GM21529 (cell line): ENCODE results near the gene GPRC5A.

ENCODE experiments used
- ATAC-seq: cut with Tn5 transposase; IDR thresholded peaks from one replicate; pipeline ENCODE4 v1.9.1; 2021; ENCODE audit not compliant: unreplicated experiment

The GPRC5A gene

DNA sequence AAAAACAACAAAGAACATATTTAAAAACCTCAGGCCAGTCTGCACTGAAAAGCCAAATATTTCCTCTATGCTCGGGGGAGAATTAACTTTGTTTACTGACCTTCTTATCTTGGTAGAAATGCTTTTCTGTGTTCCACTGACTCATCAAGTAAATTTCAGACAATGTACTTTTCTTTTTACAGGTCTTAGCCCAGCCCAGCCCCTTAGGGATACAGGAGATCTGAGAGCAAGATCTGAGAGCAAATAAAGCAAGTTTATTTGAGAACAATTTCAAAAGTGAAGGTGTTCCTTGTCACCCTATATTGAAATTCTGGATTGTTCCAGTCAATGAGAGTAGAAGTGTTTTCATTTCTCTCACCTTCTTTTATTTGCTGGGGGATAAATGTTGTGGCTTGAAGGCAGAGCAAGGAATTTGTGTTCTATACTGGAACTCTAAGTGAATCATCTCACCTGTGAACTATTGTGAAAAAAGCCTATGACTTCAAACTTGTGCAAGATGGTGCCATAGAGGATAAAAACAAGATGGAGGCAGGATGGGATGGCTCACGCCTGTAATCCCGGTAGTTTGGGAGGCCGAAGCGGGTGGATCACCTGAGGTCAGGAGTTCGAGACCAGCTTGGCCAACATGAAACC, 7.9 kb upstream of the GPRC5A start:
- no peak for ATAC-seq

GRCh38 chr12:12885096-12885792, 6.1 kb upstream of the GPRC5A start:
- no peak for ATAC-seq

DNA sequence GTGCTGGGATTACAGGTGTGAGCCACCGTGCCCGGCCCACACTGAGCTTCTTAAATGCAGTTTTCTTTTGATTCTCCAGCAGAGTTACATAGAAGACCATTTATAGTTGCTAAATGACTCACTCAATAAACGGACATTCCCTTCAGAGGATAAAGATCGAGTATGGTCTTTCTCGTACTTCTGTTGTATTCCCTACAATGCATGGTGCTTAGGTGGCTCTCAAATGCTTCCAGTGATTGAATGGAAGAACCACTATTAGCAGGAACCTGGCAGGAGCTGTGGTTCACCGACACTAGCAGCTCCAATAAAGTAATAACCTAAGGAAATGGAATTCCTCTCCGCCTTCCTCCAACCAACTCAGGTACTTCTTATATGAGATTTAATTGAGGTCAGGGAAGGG, 3.9 kb upstream of the GPRC5A start:
- no peak for ATAC-seq

GRCh38 chr12:12889701-12890100, 1.7 kb upstream of the GPRC5A start:
- no peak for ATAC-seq

- ATAC-seq = no peak
Measured at GRCh38 chr12:12890543-12891079, 751 bp upstream of the GPRC5A start.

- no peak for ATAC-seq
Measured at GRCh38 chr12:12891881-12892355, 556 bp downstream of the GPRC5A start.

GRCh38 chr12:12892681-12893141, 1.3 kb downstream of the GPRC5A start:
- no peak for ATAC-seq

DNA sequence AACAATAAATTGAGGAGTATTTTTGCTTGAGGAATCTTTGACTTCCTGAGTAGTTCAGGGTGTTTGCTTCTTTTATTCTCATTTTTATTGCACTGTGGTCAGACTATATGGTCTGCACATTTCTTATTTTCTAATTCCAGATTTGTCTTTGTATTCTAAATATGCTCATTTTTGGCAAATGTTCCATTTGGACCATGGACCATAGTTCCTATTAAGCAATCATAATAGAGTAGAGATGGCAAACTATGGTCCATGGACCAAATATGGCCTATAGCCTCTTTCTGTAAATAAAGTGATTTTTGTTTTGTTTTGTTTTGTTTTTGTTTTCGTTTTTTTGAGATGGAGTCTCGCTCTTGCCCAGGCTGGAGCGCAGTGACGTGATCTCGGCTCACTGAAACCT, 2.1 kb downstream of the GPRC5A start:
- no peak for ATAC-seq

DNA sequence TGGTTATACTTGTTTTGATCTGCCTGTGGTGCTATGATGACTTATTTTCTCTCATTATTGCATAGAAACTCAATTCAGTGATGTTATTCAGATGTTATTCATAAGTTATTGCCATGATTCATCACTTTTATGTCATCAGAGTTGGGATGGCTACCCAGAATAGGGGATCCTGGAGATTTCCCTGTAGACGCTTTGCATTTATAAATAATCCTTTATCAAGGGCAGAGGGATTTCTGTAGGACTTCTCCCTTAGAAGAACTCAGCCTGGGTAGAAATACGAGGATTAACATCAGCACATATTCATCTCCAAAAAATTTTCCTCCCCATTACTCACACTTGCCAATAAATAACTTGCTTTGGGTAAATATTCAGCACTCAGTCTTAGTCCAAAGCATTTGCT, 4.9 kb downstream of the GPRC5A start:
- ATAC-seq = no peak

- no peak for ATAC-seq
Measured at GRCh38 chr12:12897302-12897701, 5.9 kb downstream of the GPRC5A start.

DNA sequence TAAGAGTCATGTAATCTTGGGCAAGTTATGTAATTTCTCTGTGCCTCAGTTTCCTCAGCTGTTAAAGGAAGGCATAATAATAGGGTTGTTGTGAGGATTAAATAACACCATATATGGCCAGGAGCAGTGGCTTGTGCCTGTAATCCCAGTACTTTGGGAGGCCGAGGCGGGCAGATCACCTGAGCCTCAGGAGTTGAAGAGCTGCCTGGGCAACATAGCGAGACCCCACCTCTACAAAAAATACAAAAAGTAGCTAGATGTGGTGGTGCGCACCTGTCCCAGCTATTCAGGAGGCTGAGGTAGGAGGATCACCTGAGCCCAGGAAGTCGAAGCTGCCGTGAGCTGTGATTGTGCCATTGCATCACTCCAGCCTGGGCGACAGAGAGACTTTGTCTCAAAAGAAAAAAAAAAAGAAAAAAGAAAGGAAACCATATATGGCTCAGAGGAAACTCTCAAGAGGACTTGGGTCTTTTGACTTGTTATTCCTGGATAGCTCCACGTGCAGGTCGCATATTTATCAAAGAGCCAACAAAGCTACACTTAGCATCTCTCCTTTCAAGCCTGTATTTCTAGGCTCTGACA, 6.9 kb downstream of the GPRC5A start:
- no peak for ATAC-seq

DNA sequence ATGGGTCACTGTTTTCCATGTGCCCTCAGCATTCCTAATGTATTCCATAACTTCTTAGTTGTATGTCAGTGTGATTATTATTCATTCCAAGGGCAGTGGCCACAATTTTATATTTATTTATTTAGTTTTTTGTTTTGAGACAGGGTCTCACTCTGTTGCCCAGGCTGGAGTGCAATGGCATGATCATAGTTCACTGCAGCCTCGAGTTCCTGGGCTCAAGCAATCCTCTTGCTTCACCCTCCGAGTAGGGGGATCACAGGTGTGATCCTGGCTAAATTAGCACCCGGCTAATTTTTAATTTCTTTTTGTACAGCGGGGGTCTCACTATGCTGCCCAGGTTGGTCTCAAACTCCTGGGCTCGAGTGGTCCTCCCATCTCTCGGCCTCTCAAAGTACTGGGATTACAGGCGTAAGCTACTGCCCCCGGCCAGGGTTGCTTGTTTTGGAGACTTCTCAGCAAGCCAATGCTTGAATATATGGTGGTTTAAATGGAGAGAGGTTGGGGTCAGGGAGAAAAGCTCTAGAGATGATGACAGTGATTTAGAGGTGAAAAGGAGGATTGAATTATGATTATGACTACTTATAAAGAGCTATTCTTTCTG, 7.6 kb downstream of the GPRC5A start:
- no peak for ATAC-seq

DNA sequence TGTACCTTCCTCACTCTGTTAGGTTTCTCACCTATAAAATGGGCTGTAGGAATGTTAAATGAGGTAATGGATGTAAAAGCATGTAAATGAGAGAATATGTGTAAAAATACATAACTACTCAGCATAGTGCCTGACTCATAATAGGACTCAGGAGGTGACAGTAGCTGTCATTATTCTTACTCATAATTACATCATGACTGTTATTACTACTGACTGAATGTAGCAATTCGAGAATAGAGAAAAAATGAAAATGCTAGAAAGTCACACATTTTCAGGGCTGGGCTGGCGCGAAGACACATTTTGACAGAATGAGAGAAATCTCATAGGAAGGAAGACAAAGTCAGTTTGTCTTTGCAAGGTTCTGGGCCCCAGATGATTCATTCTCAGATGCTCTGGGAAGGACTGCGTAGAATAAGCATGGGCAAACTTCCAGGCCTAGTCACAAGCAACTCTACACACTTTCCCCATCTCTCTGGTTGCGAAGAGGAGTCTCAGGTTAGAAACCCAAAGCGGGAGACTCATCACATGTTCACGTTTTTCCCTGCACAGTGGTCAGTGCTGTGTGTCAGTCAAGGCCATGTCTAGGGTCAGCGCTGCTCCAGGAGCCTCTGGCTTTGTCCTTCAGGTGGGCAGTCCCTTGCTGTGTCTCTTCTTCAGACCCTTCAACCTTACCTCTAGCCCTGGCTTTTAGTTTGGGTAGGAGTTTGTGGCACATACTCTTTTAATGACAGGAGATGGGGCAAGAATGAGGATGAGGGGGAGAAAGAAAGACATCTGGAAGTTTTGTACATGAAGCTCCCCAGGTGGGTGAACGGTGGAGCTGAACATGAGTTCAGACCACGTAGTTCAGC, 8.4 kb downstream of the GPRC5A start:
- peak; percentile 93 for ATAC-seq

- ATAC-seq = no peak
Measured at GRCh38 chr12:12900786-12901157, 9.4 kb downstream of the GPRC5A start.

- ATAC-seq = no peak
Measured at GRCh38 chr12:12901158-12901791, 9.9 kb downstream of the GPRC5A start.

- no peak for ATAC-seq
Measured at GRCh38 chr12:12902036-12902435, 10.7 kb downstream of the GPRC5A start.

DNA sequence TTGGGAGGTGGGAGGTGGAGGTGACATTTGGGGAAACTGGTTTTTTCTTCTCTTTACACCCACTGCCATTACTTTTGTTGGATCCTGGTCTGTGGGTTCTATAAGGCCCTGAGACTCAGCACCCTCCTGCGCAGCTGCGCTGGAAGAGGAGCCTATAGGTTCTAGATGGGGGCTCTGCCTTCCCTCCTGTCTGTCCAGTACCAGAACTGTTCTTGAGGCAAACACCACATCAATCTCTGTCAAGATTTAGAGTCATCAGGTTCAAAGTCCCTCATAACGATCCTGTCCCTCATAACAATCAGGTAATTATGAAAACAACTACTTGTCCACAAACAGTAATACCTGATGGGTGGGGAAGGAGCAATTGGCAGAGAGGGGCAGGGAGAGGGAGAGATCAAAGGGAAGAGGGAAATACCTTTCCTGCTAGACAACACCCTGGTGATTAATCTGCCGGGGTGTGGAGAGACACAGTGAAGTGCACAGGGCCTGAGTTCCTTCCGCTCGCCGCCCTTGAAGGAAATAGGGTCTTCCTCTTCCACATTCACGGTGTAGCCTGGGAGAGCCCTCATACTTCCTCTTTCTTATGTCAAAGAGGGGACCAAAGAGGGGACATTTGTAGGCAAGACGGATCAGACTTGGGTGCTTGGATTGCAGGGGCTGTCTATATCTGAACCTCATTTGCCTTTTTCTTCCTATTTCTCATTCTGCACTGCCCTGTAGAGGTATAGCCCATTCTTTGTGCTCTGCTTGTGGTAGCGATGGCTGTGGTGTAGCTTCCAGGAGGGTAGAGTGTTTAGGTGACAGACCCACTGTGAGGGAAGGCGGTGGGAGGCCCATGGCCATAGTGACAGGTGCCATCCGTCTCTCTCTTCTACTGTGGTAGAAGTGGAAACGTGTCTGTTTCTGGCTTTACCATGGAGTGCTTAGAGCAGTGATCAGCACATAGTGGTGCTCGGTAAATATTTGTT, 12.6 kb downstream of the GPRC5A start:
- ATAC-seq = no peak

DNA sequence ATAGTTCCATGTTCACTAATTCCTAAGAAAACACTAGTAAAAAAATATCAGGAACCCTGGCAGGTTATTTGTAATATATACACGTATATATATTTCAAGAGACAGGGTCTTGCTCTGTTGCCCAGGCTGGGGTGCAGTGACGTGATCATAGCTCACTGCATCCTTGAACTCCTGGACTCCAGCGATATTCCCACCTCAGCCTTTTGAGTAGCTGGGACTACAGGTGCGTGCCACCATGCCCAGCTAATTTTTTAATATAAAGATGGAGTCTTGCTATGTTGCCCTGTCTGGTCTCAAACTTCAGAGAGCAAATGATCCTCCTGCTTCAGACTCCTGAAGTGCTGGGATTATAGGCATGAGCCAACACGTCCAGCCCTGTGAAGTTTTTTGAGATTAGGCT, 16.2 kb downstream of the GPRC5A start:
- no peak for ATAC-seq

DNA sequence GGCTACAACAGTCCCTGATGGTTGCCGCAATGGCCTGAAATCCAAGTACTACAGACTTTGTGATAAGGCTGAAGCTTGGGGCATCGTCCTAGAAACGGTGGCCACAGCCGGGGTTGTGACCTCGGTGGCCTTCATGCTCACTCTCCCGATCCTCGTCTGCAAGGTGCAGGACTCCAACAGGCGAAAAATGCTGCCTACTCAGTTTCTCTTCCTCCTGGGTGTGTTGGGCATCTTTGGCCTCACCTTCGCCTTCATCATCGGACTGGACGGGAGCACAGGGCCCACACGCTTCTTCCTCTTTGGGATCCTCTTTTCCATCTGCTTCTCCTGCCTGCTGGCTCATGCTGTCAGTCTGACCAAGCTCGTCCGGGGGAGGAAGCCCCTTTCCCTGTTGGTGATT, 16.9 kb downstream of the GPRC5A start:
- ATAC-seq = no peak
